Mammary epithelial cell (primary cell): ENCODE measurements around the gene DACT2.

Experiments used
- CTCF ChIP-seq, 2 donors: IDR thresholded peaks in 1 of 2; conservative IDR thresholded peaks in 1 of 2; 2 replicates each; pipeline ENCODE4 v1.5.1; 2011 to 2012; ENCODE audit warnings: inconsistent platforms in 2 of 2, low read length in 2 of 2, mild to moderate bottlenecking in 2 of 2, control low read depth in 1 of 2, low read depth in 1 of 2; ENCODE audit not compliant: insufficient read depth in 1 of 2; ENCODE audit errors: extremely low read depth in 1 of 2
- EZH2 ChIP-seq: IDR thresholded peaks from 2 replicates; pipeline ENCODE4 v1.6.1; 2012; ENCODE audit warnings: low read length, inconsistent platforms, borderline replicate concordance

- TF ChIP-seq CTCF (conservative IDR thresholded peaks at IDR 0.05 in 1 of 2, IDR thresholded peaks at IDR 0.05 in 1 of 2; ENCODE audit: extremely low read depth in 1 of 2, insufficient read depth in 1 of 2, low read depth in 1 of 2, low read length in 2 of 2) (no peak), EZH2 (no peak)
Measured at GRCh38 chr6:168302534-168302933, 17.0 kb downstream of the DACT2 start.
